ENCODE results near the gene CHD1. TPM values are rescaled to one million over a fixed set of nuclear protein-coding genes. Genes with fewer than 3 reads are reported as not detected.
A peak's percentile ranks its signal among the peaks of the same experiment; 100 is the strongest.

The CHD1 gene
- total RNA-seq, 4 donors from 2014 or later: 43.5 to 120 (median 69.5) TPM

- no peak overlapping the region for H3K27ac ChIP-seq
- TF ChIP-seq POLR2A (IDR thresholded peaks at IDR 0.05) (no peak), CTCF (IDR thresholded peaks at IDR 0.05) (peak in 2 of 6 experiments; percentile 8 to 38)
- no peaks in the 10 kb centered on the region for H3K36me3 ChIP-seq
- no peaks in the 10 kb centered on the region for H3K27me3 ChIP-seq
- H3K4me1 ChIP-seq: no peaks in the 10 kb centered on the region
- DNase-seq: no peak
- no peaks in the 10 kb centered on the region for H3K9me3 ChIP-seq
- H3K4me3 ChIP-seq: no peak overlapping the region
Measured at GRCh38 chr5:98969400-98969799, 40.6 kb upstream of the CHD1 start.

- H3K27me3 ChIP-seq: no peaks in the 10 kb centered on the region
- no peaks in the 10 kb centered on the region for H3K9me3 ChIP-seq
- no peak overlapping the region for H3K4me3 ChIP-seq
- H3K4me1 ChIP-seq: no peaks in the 10 kb centered on the region
- H3K27ac ChIP-seq: no peak overlapping the region
- TF ChIP-seq POLR2A (IDR thresholded peaks at IDR 0.05) (no peak), CTCF (IDR thresholded peaks at IDR 0.05) (no peak)
- no peak for DNase-seq
- no peaks in the 10 kb centered on the region for H3K36me3 ChIP-seq
Measured at GRCh38 chr5:98968056-98968564, 39.3 kb upstream of the CHD1 start.

DNA sequence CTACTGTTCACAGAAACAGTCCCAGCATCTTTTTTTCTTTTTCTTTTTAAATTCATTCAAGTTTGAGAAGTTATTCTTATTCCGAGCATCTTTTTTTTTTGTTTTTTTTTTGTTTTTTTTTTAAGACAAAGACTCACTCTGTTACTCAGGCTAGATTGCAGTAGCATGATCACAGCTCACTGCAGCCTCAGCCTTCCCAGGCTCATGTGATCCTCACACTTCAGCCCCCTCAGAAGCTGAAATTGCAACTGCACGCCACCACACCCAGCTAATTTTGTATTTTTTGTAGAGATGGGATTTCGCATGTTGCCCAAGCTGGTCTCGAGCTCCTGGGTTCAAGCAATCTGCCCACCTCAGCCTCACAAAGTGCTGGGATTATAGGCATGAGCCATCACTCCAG lies 36.4 kb upstream of the CHD1 start:
- no peak overlapping the region for H3K27ac ChIP-seq
- H3K4me1 ChIP-seq: no peaks in the 10 kb centered on the region
- no peaks in the 10 kb centered on the region for H3K36me3 ChIP-seq
- no peaks in the 10 kb centered on the region for H3K9me3 ChIP-seq
- no peak for TF ChIP-seq CTCF (IDR thresholded peaks at IDR 0.05)
- TF ChIP-seq POLR2A (IDR thresholded peaks at IDR 0.05): no peak
- H3K27me3 ChIP-seq: no peaks in the 10 kb centered on the region
- no peak for DNase-seq
- no peak overlapping the region for H3K4me3 ChIP-seq

GRCh38 chr5:98964621-98965020 lies 35.8 kb upstream of the CHD1 start:
- Histone ChIP-seq H3K4me1 (no peaks in the 10 kb centered on the region), H3K27me3 (no peaks in the 10 kb centered on the region), H3K27ac (no peak overlapping the region), H3K9me3 (no peaks in the 10 kb centered on the region), H3K36me3 (no peaks in the 10 kb centered on the region), H3K4me3 (no peak overlapping the region)
- no peak for DNase-seq
- no peak for TF ChIP-seq CTCF (IDR thresholded peaks at IDR 0.05)
- no peak for TF ChIP-seq POLR2A (IDR thresholded peaks at IDR 0.05)

DNA sequence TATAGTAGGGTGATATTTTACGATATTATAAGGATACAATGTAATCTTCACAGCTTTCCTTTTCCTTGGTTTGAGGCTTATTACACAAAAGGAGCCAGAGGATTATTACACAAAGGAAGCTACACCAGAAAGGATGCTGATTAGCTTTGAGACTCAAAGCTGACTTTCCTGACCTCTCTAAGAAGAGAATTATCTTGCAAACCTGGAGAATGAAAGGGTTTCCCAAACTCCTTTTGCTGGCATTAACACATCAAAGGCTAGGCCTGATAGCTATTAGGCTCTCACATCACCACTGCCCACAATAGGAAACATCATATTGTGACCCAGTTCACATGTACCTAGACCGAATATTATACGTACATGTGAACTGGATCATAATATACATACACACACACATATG lies 34.2 kb upstream of the CHD1 start:
- Histone ChIP-seq H3K9me3 (no peaks in the 10 kb centered on the region), H3K4me3 (no peak overlapping the region), H3K27me3 (no peaks in the 10 kb centered on the region), H3K36me3 (no peaks in the 10 kb centered on the region), H3K4me1 (no peaks in the 10 kb centered on the region), H3K27ac (no peak overlapping the region)
- TF ChIP-seq CTCF (IDR thresholded peaks at IDR 0.05) (no peak), POLR2A (IDR thresholded peaks at IDR 0.05) (no peak)
- DNase-seq: no peak

- Histone ChIP-seq H3K36me3 (no peaks in the 10 kb centered on the region), H3K27me3 (no peaks in the 10 kb centered on the region), H3K4me3 (no peak overlapping the region), H3K9me3 (no peaks in the 10 kb centered on the region), H3K27ac (no peak overlapping the region), H3K4me1 (no peaks in the 10 kb centered on the region)
- no peak for TF ChIP-seq CTCF (IDR thresholded peaks at IDR 0.05)
- TF ChIP-seq POLR2A (IDR thresholded peaks at IDR 0.05): no peak
- DNase-seq: no peak
Measured at GRCh38 chr5:98962587-98962986, 33.8 kb upstream of the CHD1 start.

Data from Peyer's patch (tissue), 4 donors.